K562 (cell line): ENCODE results near the gene REM2. TPM values are rescaled to one million over a fixed set of nuclear protein-coding genes. Genes with fewer than 3 reads are reported as not detected.

Experiments used
- ATAC-seq: fragments of 200-7000 bp; cut with Tn5 transposase; 3 replicates; pipeline ENCODE4 v1.9.1; 2020; ENCODE audit warnings: moderate library complexity
- Bru-seq: library from RNA; stranded (reverse); fragments of 400-500 nt; gene quantifications from one replicate; lab custom pipeline; 2021; lab: Mats Ljungman, UMichigan
- BruChase-seq, 2 experiments: library from RNA; stranded (reverse); fragments of 400-500 nt; gene quantifications; one replicate each; lab custom pipeline; 2021; lab: Mats Ljungman, UMichigan
- BruUV-seq: library from RNA; stranded (reverse); fragments of 400-500 nt; replicated peaks from 2 replicates; lab custom pipeline; 2021; lab: Mats Ljungman, UMichigan
- CTCF ChIA-PET: fragments of 300-600 bp; formaldehyde crosslinking; extraction: SDS; loops from one replicate; lab custom pipeline; 2021; ENCODE audit warnings: low intra/inter-chr PET ratio; lab: Yijun Ruan, JAX
- POLR2A ChIA-PET: fragments of 300-600, 350-650 bp; sonication (Branson Sonifier 250); formaldehyde crosslinking; extraction: SDS; loops from one replicate; lab custom pipeline; 2021; ENCODE audit warnings: antibody characterized with exemption, inconsistent platforms; lab: Yijun Ruan, JAX
- DNase-seq, 4 experiments: peaks; one replicate each; pipeline versions ENCODE4 v3.0.0 to v3.0.0-alpha.2; 2011 to 2018; ENCODE audit warnings: low spot score in 3 of 4, mixed read lengths in 3 of 4; ENCODE audit errors: extremely low read depth in 1 of 4
- FAIRE-seq: peaks from 2 replicates; lab custom pipeline; 2011; peaks lifted over from hg19 to GRCh38; lab: Jason Lieb, UNC
- H2AFZ ChIP-seq: 2 replicates; pipeline ENCODE4 v1.6.0; 2011; ENCODE audit warnings: low read depth, low read length, control low read depth, inconsistent platforms
- H3K27ac ChIP-seq: fragments of 200-600 bp; 3 replicates; pipeline ENCODE4 v1.8.0; 2011; ENCODE audit warnings: low read depth, mild to moderate bottlenecking, control low read depth, inconsistent platforms, low read length, moderate library complexity, mixed read lengths; ENCODE audit errors: extremely low read depth
- H3K27me3 ChIP-seq, 2 experiments: fragments of 300-600 bp in 1 of 2; 2 replicates in 1 of 2; 3 replicates in 1 of 2; pipeline versions ENCODE4 v1.6.0 to v1.8.0; 2011; ENCODE audit warnings: inconsistent platforms in 2 of 2, low read length in 2 of 2, mild to moderate bottlenecking in 1 of 2, mixed read lengths in 1 of 2, moderate library complexity in 1 of 2; ENCODE audit not compliant: control insufficient read depth in 2 of 2, insufficient read depth in 2 of 2
- H3K36me3 ChIP-seq: fragments of 300-600 bp; 3 replicates; pipeline ENCODE4 v1.8.0; 2011; ENCODE audit warnings: mild to moderate bottlenecking, low read length, inconsistent platforms; ENCODE audit not compliant: control insufficient read depth, insufficient read depth
- H3K4me1 ChIP-seq, 2 experiments: fragments of 200-600 bp in 1 of 2; replicated peaks in 1 of 2; 2 replicates in 1 of 2; 3 replicates in 1 of 2; pipeline versions ENCODE4 v1.5.1 to v1.8.0; 2011; ENCODE audit warnings: inconsistent platforms in 2 of 2, low read length in 2 of 2, mild to moderate bottlenecking in 1 of 2, mixed read lengths in 1 of 2, moderate library complexity in 1 of 2; ENCODE audit not compliant: control insufficient read depth in 2 of 2, insufficient read depth in 2 of 2
- H3K4me2 ChIP-seq: 2 replicates; pipeline ENCODE4 v1.6.1; 2011; ENCODE audit warnings: low read length, control low read depth, inconsistent platforms, mixed read lengths; ENCODE audit not compliant: insufficient read depth
- H3K4me3 ChIP-seq: fragments of 200-600 bp; sonication (generic), shearing (Covaris generic); 2 replicates; pipeline ENCODE4 v1.5.1; 2016; ENCODE audit warnings: control low read depth, inconsistent platforms
- H3K79me2 ChIP-seq: fragments of 200-600 bp; 3 replicates; pipeline ENCODE4 v1.8.0; 2011; ENCODE audit warnings: low read length, inconsistent platforms; ENCODE audit not compliant: control insufficient read depth, insufficient read depth
- H3K9ac ChIP-seq, 2 experiments: 2 replicates each; pipeline versions ENCODE4 v1.6.0 to v1.6.1; 2011; ENCODE audit warnings: low read depth in 2 of 2, low read length in 2 of 2, control low read depth in 1 of 2, inconsistent platforms in 1 of 2, mild to moderate bottlenecking in 1 of 2, mixed read lengths in 1 of 2; ENCODE audit not compliant: insufficient read depth in 1 of 2
- H3K9me1 ChIP-seq: one replicate; pipeline ENCODE4 v1.6.0; 2011; ENCODE audit warnings: inconsistent platforms, mild to moderate bottlenecking, low read length, moderate library complexity; ENCODE audit not compliant: control insufficient read depth, insufficient read depth
- H3K9me3 ChIP-seq: replicated peaks from 2 replicates; pipeline ENCODE4 v1.5.1; 2011; ENCODE audit warnings: low read depth, low read length, inconsistent platforms; ENCODE audit not compliant: control insufficient read depth, insufficient read depth
- H4K20me1 ChIP-seq: replicated peaks from 2 replicates; pipeline ENCODE4 v1.6.1; 2011; ENCODE audit warnings: low read length, inconsistent platforms, mixed read lengths; ENCODE audit not compliant: control insufficient read depth, insufficient read depth
- BCLAF1 ChIP-seq, 2 experiments: fragments of 450-650 bp in 1 of 2; IDR thresholded peaks; 2 replicates each; pipeline ENCODE4 v1.6.1; 2011 to 2017; ENCODE audit warnings: low read depth in 2 of 2, antibody characterized with exemption in 1 of 2, borderline replicate concordance in 1 of 2, low read length in 1 of 2, mild to moderate bottlenecking in 1 of 2, mixed read lengths in 1 of 2; ENCODE audit not compliant: control insufficient read depth in 1 of 2
- MCM3 ChIP-seq: fragments of 450-650 bp; IDR thresholded peaks from 2 replicates; pipeline ENCODE4 v1.6.1; 2016
- NBN ChIP-seq: fragments of 450-650 bp; IDR thresholded peaks from 2 replicates; pipeline ENCODE4 v1.6.1; 2016; ENCODE audit warnings: low read depth, mild to moderate bottlenecking
- NCOR1 ChIP-seq: fragments of 450-650 bp; IDR thresholded peaks from 2 replicates; pipeline ENCODE4 v1.6.1; 2016; ENCODE audit warnings: mild to moderate bottlenecking, moderate library complexity
- POLR2H ChIP-seq: IDR thresholded peaks from 2 replicates; pipeline ENCODE4 v1.6.1; 2016; ENCODE audit warnings: missing genetic modification characterization, low read depth, mild to moderate bottlenecking, control low read depth, missing compliant biosample characterization, moderate library complexity
- RFX5 ChIP-seq: IDR thresholded peaks from 2 replicates; pipeline ENCODE4 v1.6.1; 2011; ENCODE audit warnings: low read depth, mild to moderate bottlenecking, improper control_type of control experiment, low read length
- SNIP1 ChIP-seq: fragments of 450-650 bp; IDR thresholded peaks from 2 replicates; pipeline ENCODE4 v1.7.1; 2017; ENCODE audit warnings: low read depth, mild to moderate bottlenecking
- STAT5A ChIP-seq: IDR thresholded peaks from 2 replicates; pipeline ENCODE4 v1.6.1; 2012; ENCODE audit warnings: low read length, inconsistent platforms, borderline replicate concordance
- ZNF668 ChIP-seq: fragments of 250-450 bp; sonication (Bioruptor Pico); IDR thresholded peaks from 2 replicates; pipeline ENCODE4 v1.8.0; 2022; ENCODE audit warnings: mild to moderate bottlenecking, inconsistent platforms
- ZNF740 ChIP-seq, 3 experiments: fragments of 200-800 bp in 1 of 3; sonication (Bioruptor generic) in 1 of 3; sonication (generic) in 1 of 3; formaldehyde crosslinking in 1 of 3; IDR thresholded peaks; 2 replicates each; pipeline versions ENCODE4 v1.6.1 to v1.8.0; 2016 to 2022; ENCODE audit warnings: mild to moderate bottlenecking in 2 of 3, missing compliant biosample characterization in 2 of 3, missing genetic modification characterization in 2 of 3, missing genetic modification reagents in 1 of 3
- WGBS: fragments of 100-300 bp; shearing (Covaris generic); methylation state at CpG from one replicate; pipeline ENCODE4 v1.1.6; 2016; ENCODE audit warnings: low coverage, mixed read lengths; ENCODE audit not compliant: insufficient coverage; ENCODE audit errors: missing lambda C conversion rate; 5-methylcytosine and 5-hydroxymethylcytosine counted together
- in situ Hi-C: fragments of 300-500 bp; cut with MboI; formaldehyde crosslinking; loops from 4 replicates; pipeline ENCODE4 v1.15.0; 2018; ENCODE audit warnings: inconsistent platforms, mixed read lengths
- intact Hi-C: fragments of 100-400 bp; cut with micrococcal nuclease; formaldehyde crosslinking; loops from 2 replicates; pipeline ENCODE4 v1.14.2; 2022
- long read RNA-seq, 3 experiments: library from polyadenylated mRNA in 2 of 3; library from RNA in 1 of 3; unstranded in 2 of 3; stranded (forward) in 1 of 3; transcript quantifications; one replicate each; pipeline ENCODE4 v2.0.0, GENCODE V29; 2019 to 2022
- polyA minus RNA-seq, 3 experiments: library from RNA; depleted of rRNA, polyadenylated mRNA; stranded (reverse); fragments of >200 nt; gene quantifications; 2 replicates each; pipeline ENCODE4 v1.2.3, GENCODE V29; 2011
- polyA plus RNA-seq, 8 experiments: library from polyadenylated mRNA; depleted of rRNA in 4 of 8; stranded (reverse) in 5 of 8; unstranded in 3 of 8; fragments of >200 nt; fragmentation: Nextera tagmentation in 2 of 8; fragmentation: Illumina TruSeq in 1 of 8; extraction: Ambion mirVana in 2 of 8; extraction: Trizol in 1 of 8; gene quantifications; 2 replicates each; pipeline versions ENCODE4 v1.2.1 to v1.2.3, GENCODE V29; 2011 to 2014; ENCODE audit warnings: inconsistent platforms in 1 of 8, missing spikeins in 1 of 8
- total RNA-seq, 7 experiments: library from RNA; depleted of rRNA in 6 of 7; stranded (reverse); fragments of >200 nt in 6 of 7; fragmentation: Illumina TruSeq in 2 of 7; extraction: Trizol in 2 of 7; gene quantifications; 2 replicates each; pipeline versions ENCODE4 v1.2.1 to v1.2.3, GENCODE V29; 2011 to 2021; ENCODE audit warnings: low replicate concordance in 1 of 7

REM2 gene, protein sequence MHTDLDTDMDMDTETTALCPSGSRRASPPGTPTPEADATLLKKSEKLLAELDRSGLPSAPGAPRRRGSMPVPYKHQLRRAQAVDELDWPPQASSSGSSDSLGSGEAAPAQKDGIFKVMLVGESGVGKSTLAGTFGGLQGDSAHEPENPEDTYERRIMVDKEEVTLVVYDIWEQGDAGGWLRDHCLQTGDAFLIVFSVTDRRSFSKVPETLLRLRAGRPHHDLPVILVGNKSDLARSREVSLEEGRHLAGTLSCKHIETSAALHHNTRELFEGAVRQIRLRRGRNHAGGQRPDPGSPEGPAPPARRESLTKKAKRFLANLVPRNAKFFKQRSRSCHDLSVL
- total RNA-seq (2011; cell fraction: chromatin; rRNA removed; ENCODE audit: low replicate concordance), result 1.2 and 3.0 TPM in 2 replicates
- total RNA-seq (2011; cell fraction: nucleolus; rRNA removed), result 3.0 and 3.8 TPM in 2 replicates
- 2.4 and 2.7 TPM in 2 replicates for total RNA-seq (2011; cell fraction: nucleoplasm; rRNA removed)
- total RNA-seq (2014; rRNA removed), result 0.29 and 0.36 TPM in 2 replicates
- total RNA-seq (2014; rRNA removed; fragmentation: Illumina TruSeq; extraction: Trizol), result 0.18 and 0.51 TPM in 2 replicates
- total RNA-seq (2015; rRNA removed; fragmentation: Illumina TruSeq; extraction: Trizol), result 0.25 and 0.34 TPM in 2 replicates
- total RNA-seq (2021), result 0.40 and 0.69 TPM in 2 replicates
- 0.91 and 1.0 TPM in 2 replicates for polyA plus RNA-seq (2011; rRNA removed)
- polyA plus RNA-seq (2011; cell fraction: cytosol; rRNA removed), result 0.40 and 0.47 TPM in 2 replicates
- polyA plus RNA-seq (2011; cell fraction: nucleus; rRNA removed), result 1.2 and 2.3 TPM in 2 replicates
- polyA plus RNA-seq (2012), result 0.82 and 1.1 TPM in 2 replicates
- 0.21 and 0.25 TPM in 2 replicates for polyA plus RNA-seq (2014; fragmentation: Illumina TruSeq; extraction: Trizol)
- polyA plus RNA-seq (2014; fragmentation: Nextera tagmentation; extraction: Ambion mirVana), result under 1 TPM; 0.38 to 0.50 TPM
- polyA plus RNA-seq (2014; rRNA removed), result 0.20 and 0.97 TPM in 2 replicates
- polyA minus RNA-seq (2011; rRNA and poly(A)+ RNA removed), result 0.32 and 0.48 TPM in 2 replicates
- not detected in 2 replicates for polyA minus RNA-seq (2011; cell fraction: cytosol; rRNA and poly(A)+ RNA removed)
- polyA minus RNA-seq (2011; cell fraction: nucleus; rRNA and poly(A)+ RNA removed), result 0.81 and 1.9 TPM in 2 replicates
- percentile 45 among the genes with signal in this experiment for Bru-seq, nascent RNA
- BruChase-seq, experiment 1, labeled RNA remaining after a 2-hour chase, result percentile 44 among the genes with signal in this experiment
- BruChase-seq, experiment 2, labeled RNA remaining after a 6-hour chase, result percentile 44 among the genes with signal in this experiment
- long read RNA-seq, experiment 1, partial matches to known transcripts, result 0 of 3 reads
- long read RNA-seq, experiment 1, other reads (novel, unspliced or antisense), result 3 of 3 reads
- long read RNA-seq, experiment 2, result 0 reads
- long read RNA-seq, experiment 3, partial matches to known transcripts, result 0 of 1 reads
- long read RNA-seq, experiment 3, other reads (novel, unspliced or antisense), result 1 of 1 reads

DNA sequence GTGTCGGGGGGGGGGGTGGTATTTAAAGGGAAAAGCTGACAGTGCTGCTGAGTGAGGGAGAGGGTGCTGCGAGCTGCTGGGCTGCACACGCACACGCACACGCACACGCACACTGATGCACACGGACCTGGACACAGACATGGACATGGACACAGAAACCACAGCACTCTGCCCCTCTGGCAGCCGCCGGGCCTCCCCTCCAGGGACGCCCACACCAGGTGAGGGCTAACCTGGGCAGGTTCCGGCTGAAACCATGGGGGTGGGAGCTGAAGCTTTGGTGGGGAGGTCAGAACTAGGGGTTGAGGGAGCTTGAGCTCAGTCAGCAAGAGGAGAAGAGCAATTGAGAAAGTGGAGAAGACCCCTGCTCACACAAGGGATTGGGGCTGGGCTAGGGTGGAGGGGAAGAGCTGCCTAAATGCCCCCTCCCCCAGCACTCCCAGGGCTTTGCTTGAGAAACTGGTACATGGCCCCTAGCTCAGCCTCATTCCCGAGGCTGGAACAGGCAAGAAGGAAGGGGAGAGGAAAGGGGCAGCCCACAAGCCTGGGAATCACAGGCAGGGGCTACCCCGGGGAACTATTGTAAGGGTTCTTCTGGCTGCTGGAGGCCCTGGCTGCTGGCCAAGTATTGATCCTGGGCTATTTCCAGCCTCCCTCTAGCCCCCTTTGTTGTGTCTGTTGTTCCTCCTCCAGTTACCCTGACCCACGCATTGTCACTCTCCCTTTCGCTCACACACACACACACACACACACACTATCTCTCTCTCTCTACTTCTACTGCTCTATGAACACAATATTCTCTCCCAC lies at the start of gene REM2:
TSS of gene REM2 (plus strand) at position 50 of the 804 bp plus-strand sequence. CDS start at position 116, 66 bp downstream.
- peaks cover 14% of the 10 kb centered on the region for H3K79me2 ChIP-seq
- DNase-seq (peak in 2 of 4 experiments; percentile 40 to 48), FAIRE-seq (no peak), ATAC-seq (no peak)
- CTCF ChIA-PET, result no interaction called here
- no peaks in the 10 kb centered on the region for H3K9me3 ChIP-seq
- H3K9me1 ChIP-seq, result no peaks in the 10 kb centered on the region
- POLR2A ChIA-PET, result interaction anchor here (0.5 to 3.8 kb wide), 12 partner anchors 8 to 688 kb away, joined by 3 to 60 read pairs (median 4); partner anchors contain the start of genes LRP10, PRMT5 and RBM23
- H4K20me1 ChIP-seq, result peaks cover 3% of the 10 kb centered on the region; the same call in 1 of the 2 replicates
- BruUV-seq, result no TSS peak
- H3K27me3 ChIP-seq, result no peaks in the 10 kb centered on the region
- WGBS, result 63% methylated on average over 14 of the region's 15 CpGs
- in situ Hi-C loops, result no loop called here
- H3K36me3 ChIP-seq, result peaks cover 1% of the 10 kb centered on the region; the same call in 1 of the 3 replicates
- H3K4me1 ChIP-seq, result peaks cover 26 to 37% of the 10 kb centered on the region in 2 experiments
- peak within 1 kb of the TSS; percentile 22 for H3K4me2 ChIP-seq
- H3K27ac ChIP-seq, result no peak within 1 kb of the TSS; the same call in 2 of the 3 replicates
- H2AFZ ChIP-seq, result peak within 1 kb of the TSS; percentile 46; the same call in 1 of the 2 replicates
- intact Hi-C loops, result no loop called here
- no peak within 1 kb of the TSS for H3K4me3 ChIP-seq
- peak within 1 kb of the TSS in 1 of 2 experiments; percentile 76; a peak in 3 of 4 replicates for H3K9ac ChIP-seq
- TF ChIP-seq NBN, result no peak
- TF ChIP-seq ZNF740 (CRISPR knock-in tag; IDR thresholded peaks at IDR 0.05), result peak; percentile 90
- no peak; a peak in 1 of 4 replicates for TF ChIP-seq ZNF740 (tag; IDR thresholded peaks at IDR 0.05)
- TF ChIP-seq MCM3, result 0 out of 2 replicates have a peak, but pooled peaks have one; percentile 16
- no peak for TF ChIP-seq NCOR1
- TF ChIP-seq POLR2H (tag), result no peak
- no peak for TF ChIP-seq RFX5
- TF ChIP-seq STAT5A, result no peak
- TF ChIP-seq ZNF668 (CRISPR knock-in tag), result no peak
- TF ChIP-seq SNIP1, result no peak
- no peak for TF ChIP-seq BCLAF1 (IDR thresholded peaks at IDR 0.05; ENCODE audit: borderline replicate concordance in 1 of 2, control insufficient read depth in 1 of 2, low read depth in 2 of 2, low read length in 1 of 2)
